Thoracic aorta (tissue), 2 donors: ENCODE measurements around the gene PDE4B. TPM values are rescaled to one million over a fixed set of nuclear protein-coding genes. Genes with fewer than 3 reads are reported as not detected.
"Not testable (repeated sequence)": the region's sequence is repeated elsewhere in the genome, so short reads cannot be mapped to it uniquely, and the experiment has no call there.

Source experiments
- ATAC-seq: fragments of 150-250 bp; one replicate; pipeline ENCODE4 v1.8.0; 2017; ENCODE audit warnings: low read depth; ENCODE audit not compliant: insufficient number of reproducible peaks, low FRiP score
- DNase-seq: peaks from one replicate; pipeline ENCODE4 v3.0.0-alpha.2; 2020; ENCODE audit warnings: low spot score
- H3K27ac ChIP-seq, 2 donors: fragments of 200-600 bp; sonication (generic); 1 replicate in 1 of 2; 2 replicates in 1 of 2; pipeline ENCODE4 v1.5.1; 2016; ENCODE audit warnings: mild to moderate bottlenecking in 2 of 2, moderate library complexity in 2 of 2
- H3K27me3 ChIP-seq: fragments of 200-600 bp; sonication (generic); replicated peaks from 2 replicates; pipeline ENCODE4 v1.6.0; 2016; ENCODE audit warnings: mild to moderate bottlenecking; ENCODE audit not compliant: insufficient read depth
- H3K36me3 ChIP-seq: fragments of 200-600 bp; sonication (generic); one replicate; pipeline ENCODE4 v1.5.1; 2016
- H3K4me1 ChIP-seq, 2 donors: fragments of 200-600 bp; sonication (generic); 1 replicate in 1 of 2; 2 replicates in 1 of 2; pipeline versions ENCODE4 v1.5.1 to v1.6.0; 2016; ENCODE audit warnings: low read depth in 2 of 2, mild to moderate bottlenecking in 1 of 2; ENCODE audit not compliant: control insufficient read depth in 1 of 2
- H3K4me3 ChIP-seq: fragments of 200-600 bp; sonication (generic); 2 replicates; pipeline ENCODE4 v1.5.1; 2016; ENCODE audit warnings: mild to moderate bottlenecking
- H3K9me3 ChIP-seq: fragments of 200-600 bp; sonication (generic); 2 replicates; pipeline ENCODE4 v1.5.1; 2016
- CTCF ChIP-seq: fragments of 200-600 bp; sonication (generic); IDR thresholded peaks from one replicate; pipeline ENCODE4 v1.5.1; 2019; ENCODE audit warnings: antibody characterized with exemption
- total RNA-seq, 2 donors: library from RNA; depleted of rRNA; stranded (reverse); fragments of >200 nt; gene quantifications; one replicate each; pipeline versions ENCODE4 v1.1.0 to v1.2.3, GENCODE V29; 2016

PDE4B gene
- total RNA-seq, 2 donors from 2014 or later: 29.0 to 42.4 TPM

DNA sequence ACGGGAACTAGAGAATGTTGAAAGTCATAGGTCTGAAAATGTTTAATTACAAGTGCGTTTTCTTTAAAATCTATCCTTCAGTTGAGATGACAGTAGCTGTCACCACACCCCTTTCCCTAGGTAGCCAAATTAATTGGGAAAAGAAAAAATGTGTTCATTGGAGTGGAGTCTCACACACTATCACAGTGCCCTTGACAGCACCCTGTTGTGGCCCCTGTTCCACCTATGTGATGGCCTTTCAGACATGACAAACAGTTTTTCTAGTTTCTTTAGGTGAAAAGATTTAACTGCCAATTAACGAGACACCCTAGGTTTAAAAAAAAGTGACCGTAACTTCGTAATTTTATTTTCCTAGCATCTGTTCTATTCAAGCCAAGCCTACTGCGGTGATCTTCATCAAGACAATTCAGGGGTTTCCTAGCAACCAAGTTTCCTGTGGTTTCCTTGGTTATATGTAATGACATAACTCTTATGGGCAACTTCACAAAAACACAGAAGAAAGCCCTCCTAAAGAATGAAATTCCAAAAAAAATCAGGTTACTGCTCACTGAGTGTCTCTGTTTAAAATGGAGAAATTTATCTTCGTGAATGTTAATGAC, 298.3 kb downstream of the PDE4B start:
- no peak for TF ChIP-seq CTCF
- Histone ChIP-seq H3K9me3 (no peaks in the 10 kb centered on the region), H3K36me3 (no peaks in the 10 kb centered on the region), H3K4me1 (no peaks in the 10 kb centered on the region), H3K27me3 (no peaks in the 10 kb centered on the region), H3K4me3 (no peak overlapping the region), H3K27ac (no peak overlapping the region)
- ATAC-seq: no peak
- no peak for DNase-seq

- Histone ChIP-seq H3K9me3 (no peaks in the 10 kb centered on the region), H3K27me3 (no peaks in the 10 kb centered on the region), H3K36me3 (no peaks in the 10 kb centered on the region), H3K27ac (no peak overlapping the region), H3K4me3 (no peak overlapping the region), H3K4me1 (no peaks in the 10 kb centered on the region)
- DNase-seq (no peak), ATAC-seq (no peak)
- no peak for TF ChIP-seq CTCF
Measured at GRCh38 chr1:66095190-66095589, 302.5 kb downstream of the PDE4B start.

DNA sequence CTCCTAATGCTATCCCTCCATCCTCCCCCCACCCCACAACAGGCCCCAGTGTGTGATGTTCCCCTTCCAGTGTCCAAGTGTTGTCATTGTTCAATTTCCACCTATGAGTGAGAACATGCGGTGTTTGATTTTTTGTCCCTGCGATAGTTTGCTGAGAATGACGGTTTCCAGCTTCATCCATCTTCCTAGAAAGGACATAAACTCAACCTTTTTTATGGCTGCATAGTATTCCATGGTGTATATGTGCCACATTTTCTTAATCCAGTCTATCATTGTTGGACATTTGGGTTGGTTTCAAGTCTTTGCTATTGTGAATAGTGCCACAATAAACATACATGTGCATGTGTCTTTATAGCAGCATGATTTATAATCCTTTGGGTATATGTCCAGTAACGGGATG, 308.3 kb downstream of the PDE4B start:
- not testable (repeated sequence) for H3K27me3 ChIP-seq, H3K36me3 ChIP-seq, H3K4me3 ChIP-seq, H3K9me3 ChIP-seq, H3K4me1 ChIP-seq, ATAC-seq, H3K27ac ChIP-seq, DNase-seq

DNA sequence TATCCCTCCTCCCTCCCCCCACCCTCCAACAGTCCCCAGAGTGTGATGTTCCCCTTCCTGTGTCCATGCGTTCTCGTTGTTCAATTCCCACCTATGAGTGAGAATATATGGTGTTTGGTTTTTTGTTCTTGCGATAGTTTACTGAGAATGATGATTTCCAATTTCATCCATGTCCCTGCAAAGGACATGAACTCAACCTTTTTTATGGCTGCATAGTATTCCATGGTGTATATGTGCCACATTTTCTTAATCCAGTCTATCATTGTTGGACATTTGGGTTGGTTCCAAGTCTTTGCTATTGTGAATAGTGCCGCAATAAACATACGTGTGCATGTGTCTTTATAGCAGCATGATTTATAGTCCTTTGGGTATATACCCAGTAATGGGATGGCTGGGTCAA, 311.4 kb downstream of the PDE4B start:
- not testable (repeated sequence) for H3K4me1 ChIP-seq, H3K9me3 ChIP-seq, H3K4me3 ChIP-seq, ATAC-seq, DNase-seq, H3K36me3 ChIP-seq, H3K27ac ChIP-seq, H3K27me3 ChIP-seq

DNA sequence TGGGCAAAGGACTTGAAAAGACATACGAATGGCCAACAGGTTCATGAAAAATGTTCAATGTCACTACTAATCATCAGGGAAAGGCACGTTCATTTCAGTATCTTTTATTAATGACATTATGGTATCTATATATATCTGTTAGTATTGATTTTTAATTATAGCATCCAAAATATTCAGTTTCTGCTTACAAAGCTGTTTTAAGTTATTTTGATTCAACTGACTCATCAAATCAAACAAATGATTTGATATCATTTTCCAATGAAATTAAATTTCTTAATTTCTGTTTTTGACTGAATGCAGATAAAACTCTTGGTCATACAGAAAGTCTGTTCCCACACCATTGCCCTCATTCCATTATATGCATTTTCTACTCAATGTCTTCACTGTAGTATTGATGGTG, 315.9 kb downstream of the PDE4B start:
- H3K4me1 ChIP-seq: no peaks in the 10 kb centered on the region
- no peaks in the 10 kb centered on the region for H3K27me3 ChIP-seq
- no peaks in the 10 kb centered on the region for H3K9me3 ChIP-seq
- no peaks in the 10 kb centered on the region for H3K36me3 ChIP-seq
- DNase-seq: no peak
- no peak overlapping the region for H3K27ac ChIP-seq
- no peak for TF ChIP-seq CTCF
- H3K4me3 ChIP-seq: no peak overlapping the region
- no peak for ATAC-seq

GRCh38 chr1:66112744-66113400, 320.2 kb downstream of the PDE4B start:
- no peak for TF ChIP-seq CTCF
- DNase-seq (no peak), ATAC-seq (no peak)
- Histone ChIP-seq H3K4me3 (no peak overlapping the region), H3K9me3 (no peaks in the 10 kb centered on the region), H3K27ac (no peak overlapping the region), H3K36me3 (no peaks in the 10 kb centered on the region), H3K4me1 (no peaks in the 10 kb centered on the region), H3K27me3 (no peaks in the 10 kb centered on the region)
